Adrenal gland (tissue), 12 donors: ENCODE data around the gene TMEM244. TPM values are rescaled to one million over a fixed set of nuclear protein-coding genes. Genes with fewer than 3 reads are reported as not detected.

Source experiments
- DNase-seq, 7 donors: peaks; one replicate each; pipeline ENCODE4 v3.0.0-alpha.2; 2019 to 2020
- H3K27ac ChIP-seq, 5 donors: fragments of 200-600 bp; sonication (generic) in 4 of 5; 1 replicate in 3 of 5; 2 replicates in 2 of 5; pipeline versions ENCODE4 v1.5.1 to v1.8.0; 2016 to 2020; ENCODE audit warnings: mild to moderate bottlenecking in 1 of 5
- H3K27me3 ChIP-seq: fragments of 200-600 bp; 2 replicates; pipeline ENCODE4 v1.8.0; 2021
- H3K36me3 ChIP-seq, 2 donors: fragments of 200-600 bp; replicated peaks in 1 of 2; 1 replicate in 1 of 2; 2 replicates in 1 of 2; pipeline versions ENCODE4 v1.5.1 to v1.8.0; 2018 to 2022
- H3K4me1 ChIP-seq, 2 donors: fragments of 200-600 bp; replicated peaks in 1 of 2; 1 replicate in 1 of 2; 2 replicates in 1 of 2; pipeline versions ENCODE4 v1.5.1 to v1.8.0; 2018 to 2021
- H3K4me3 ChIP-seq, 4 donors: fragments of 200-600 bp; sonication (generic) in 3 of 4; one replicate each; pipeline ENCODE4 v1.5.1; 2016 to 2018
- H3K9me3 ChIP-seq, 3 donors: fragments of 200-600 bp; sonication (generic) in 1 of 3; replicated peaks in 1 of 3; 1 replicate in 2 of 3; 2 replicates in 1 of 3; pipeline versions ENCODE4 v1.5.1 to v1.8.0; 2016 to 2021
- CTCF ChIP-seq, 6 experiments: fragments of 450-650 bp in 4 of 6; fragments of 200-600 bp in 2 of 6; sonication (generic) in 1 of 6; IDR thresholded peaks; 1 replicate in 5 of 6; 2 replicates in 1 of 6; pipeline versions ENCODE4 v1.5.1 to v1.8.0; 2016 to 2021; ENCODE audit warnings: antibody characterized with exemption in 6 of 6, mild to moderate bottlenecking in 2 of 6, moderate library complexity in 1 of 6
- POLR2A ChIP-seq, 2 donors: fragments of 450-650 bp; IDR thresholded peaks; one replicate each; pipeline ENCODE4 v1.6.1; 2017; ENCODE audit warnings: antibody characterized with exemption in 2 of 2, mild to moderate bottlenecking in 2 of 2, moderate library complexity in 1 of 2
- WGBS, 4 donors: extraction: QIAGEN DNeasy Blood & Tissue Kit in 2 of 4; methylation state at CpG; one replicate each; pipeline versions ENCODE4 v1.1.5 to v1.1.7; 2013 to 2017; 5-methylcytosine and 5-hydroxymethylcytosine counted together
- intact Hi-C, 2 donors: fragments of 100-400 bp; cut with DNase I; formaldehyde crosslinking; loops; one replicate each; pipeline versions ENCODE4 v1.14.1 to v1.15.0; 2022 to 2023
- polyA plus RNA-seq, 3 donors: library from polyadenylated mRNA; stranded (reverse); fragments of 200-250 nt in 2 of 3; fragments of 350-450 nt in 1 of 3; fragmentation: Illumina TruSeq in 1 of 3; extraction: RNeasy Lipid Tissue Mini Kit (QIAGEN cat#74804) in 1 of 3; gene quantifications; one replicate each; pipeline ENCODE4 v1.2.3, GENCODE V29; 2013 to 2014
- small RNA-seq, 2 donors: library from RNA; depleted of rRNA; stranded (forward); fragments of <200 nt; gene quantifications; one replicate each; pipeline ENCODE3, GENCODE V24; 2016
- total RNA-seq, 9 donors: library from RNA; depleted of rRNA in 4 of 9; stranded (reverse); fragments of >200 nt in 4 of 9; fragments of 120-200 nt in 1 of 9; fragmentation: NEBNext Ultra II Directional in 1 of 9; extraction: Animal tissue kit (Norgen Biotek cat#: 25700) in 1 of 9; gene quantifications; one replicate each; pipeline versions ENCODE4 v1.1.0 to v1.2.4, GENCODE V29; 2013 to 2023
- donor health status: healthy with polysubstance abuse.
- donor health status: Bipolar disorder and iron deficiency.
- donor health status: DM: yes; HTN: yes; CAD: no.
- donor health status: DM: no; HTN: no; CAD: no.
- donor health status: DM: no; HTN: no; CAD: no.
- donor health status: DM: yes; HTN: yes; CAD: no.

TMEM244 gene
- total and polyA plus RNA-seq, 12 donors: not detected

GRCh38 chr6:129787816-129788215, 73.3 kb downstream of the TMEM244 start:
- Histone ChIP-seq H3K27me3 (no peaks in the 10 kb centered on the region), H3K36me3 (no peaks in the 10 kb centered on the region), H3K4me1 (no peaks in the 10 kb centered on the region), H3K9me3 (no peaks in the 10 kb centered on the region), H3K27ac (no peak overlapping the region), H3K4me3 (no peak overlapping the region)
- no peak for DNase-seq
- intact Hi-C loops: no loop called here
- 87 to 100% (median 88%) methylated on average over 2 of the region's 2 CpGs for WGBS, 4 donors
- TF ChIP-seq POLR2A (IDR thresholded peaks at IDR 0.05) (no peak), CTCF (IDR thresholded peaks at IDR 0.05) (no peak)

GRCh38 chr6:129786548-129786947, 74.6 kb downstream of the TMEM244 start:
- Histone ChIP-seq H3K4me3 (no peak overlapping the region), H3K27me3 (no peaks in the 10 kb centered on the region), H3K9me3 (no peaks in the 10 kb centered on the region), H3K4me1 (no peaks in the 10 kb centered on the region), H3K36me3 (no peaks in the 10 kb centered on the region), H3K27ac (no peak overlapping the region)
- intact Hi-C loops: no loop called here
- WGBS, 4 donors: 56 to 61% (median 60%) methylated on average over 3 of the region's 3 CpGs
- no peak for TF ChIP-seq POLR2A (IDR thresholded peaks at IDR 0.05)
- no peak for TF ChIP-seq CTCF (IDR thresholded peaks at IDR 0.05)
- peak in 3 of 7 donors; percentile 14 to 32 (median 19) for DNase-seq

GRCh38 chr6:129785756-129786135, 75.4 kb downstream of the TMEM244 start:
- intact Hi-C loops: no loop called here
- Histone ChIP-seq H3K36me3 (no peaks in the 10 kb centered on the region), H3K27me3 (no peaks in the 10 kb centered on the region), H3K4me1 (no peaks in the 10 kb centered on the region), H3K4me3 (no peak overlapping the region), H3K27ac (no peak overlapping the region), H3K9me3 (no peaks in the 10 kb centered on the region)
- DNase-seq: no peak
- TF ChIP-seq POLR2A (IDR thresholded peaks at IDR 0.05) (no peak), CTCF (IDR thresholded peaks at IDR 0.05) (no peak)
- WGBS, 4 donors: 93 to 100% (median 95%) methylated on average over 1 of the region's 1 CpG

- Histone ChIP-seq H3K27ac (no peak overlapping the region), H3K36me3 (no peaks in the 10 kb centered on the region), H3K4me1 (no peaks in the 10 kb centered on the region), H3K4me3 (no peak overlapping the region), H3K9me3 (no peaks in the 10 kb centered on the region), H3K27me3 (no peaks in the 10 kb centered on the region)
- no peak for DNase-seq
- 84 to 92% (median 87%) methylated on average over 4 of the region's 4 CpGs for WGBS, 4 donors
- no peak for TF ChIP-seq CTCF (IDR thresholded peaks at IDR 0.05)
- no peak for TF ChIP-seq POLR2A (IDR thresholded peaks at IDR 0.05)
- intact Hi-C loops: no loop called here
Measured at GRCh38 chr6:129785047-129785755, 75.9 kb downstream of the TMEM244 start.

Small RNAs within 50 kb of the gene (small RNA-seq; reads per million reads assigned to genes)
- gene AL451046.2: 0 reads per million in 2 donors

Other genes with a start within 250 kb of the TMEM244 start
- gene ARHGAP18, start 151.1 kb downstream of the TMEM244 start, total RNA-seq: 100 to 1,000 TPM in 1 of 9 donors, 10 to 100 TPM in 8; 50.6 to 101 (median 86.2) TPM
- 10 to 100 TPM; 22.0 to 78.3 (median 27.1) TPM for gene ARHGAP18, start 151.1 kb downstream of the TMEM244 start, polyA plus RNA-seq
- 10 to 100 TPM; 13.8 to 32.5 (median 19.9) TPM for gene L3MBTL3, start 157.3 kb upstream of the TMEM244 start, total RNA-seq
- gene L3MBTL3, start 157.3 kb upstream of the TMEM244 start, polyA plus RNA-seq: 10 to 100 TPM in 2 of 3 donors, 1 to 10 TPM in 1; 7.2 to 15.7 (median 13.9) TPM